HG02763 (cell line): ENCODE data around the gene SHROOM1.
A peak's percentile ranks its signal among the peaks of the same experiment; 100 is the strongest.

Source experiments
- ATAC-seq: cut with Tn5 transposase; IDR thresholded peaks from one replicate; pipeline ENCODE4 v1.9.1; 2021; ENCODE audit warnings: mild to moderate bottlenecking, moderate library complexity; ENCODE audit not compliant: unreplicated experiment

Gene SHROOM1

GRCh38 chr5:132826424-132827082 lies 3.9 kb downstream of the SHROOM1 start:
- ATAC-seq = no peak

- no peak for ATAC-seq
Measured at GRCh38 chr5:132825834-132826391, 4.5 kb downstream of the SHROOM1 start.

GRCh38 chr5:132825033-132825833 lies 5.2 kb downstream of the SHROOM1 start:
- no peak for ATAC-seq

- no peak for ATAC-seq
Measured at GRCh38 chr5:132824426-132824825, 6.0 kb downstream of the SHROOM1 start.

GRCh38 chr5:132823481-132824050 lies 6.9 kb downstream of the SHROOM1 start:
- no peak for ATAC-seq

DNA sequence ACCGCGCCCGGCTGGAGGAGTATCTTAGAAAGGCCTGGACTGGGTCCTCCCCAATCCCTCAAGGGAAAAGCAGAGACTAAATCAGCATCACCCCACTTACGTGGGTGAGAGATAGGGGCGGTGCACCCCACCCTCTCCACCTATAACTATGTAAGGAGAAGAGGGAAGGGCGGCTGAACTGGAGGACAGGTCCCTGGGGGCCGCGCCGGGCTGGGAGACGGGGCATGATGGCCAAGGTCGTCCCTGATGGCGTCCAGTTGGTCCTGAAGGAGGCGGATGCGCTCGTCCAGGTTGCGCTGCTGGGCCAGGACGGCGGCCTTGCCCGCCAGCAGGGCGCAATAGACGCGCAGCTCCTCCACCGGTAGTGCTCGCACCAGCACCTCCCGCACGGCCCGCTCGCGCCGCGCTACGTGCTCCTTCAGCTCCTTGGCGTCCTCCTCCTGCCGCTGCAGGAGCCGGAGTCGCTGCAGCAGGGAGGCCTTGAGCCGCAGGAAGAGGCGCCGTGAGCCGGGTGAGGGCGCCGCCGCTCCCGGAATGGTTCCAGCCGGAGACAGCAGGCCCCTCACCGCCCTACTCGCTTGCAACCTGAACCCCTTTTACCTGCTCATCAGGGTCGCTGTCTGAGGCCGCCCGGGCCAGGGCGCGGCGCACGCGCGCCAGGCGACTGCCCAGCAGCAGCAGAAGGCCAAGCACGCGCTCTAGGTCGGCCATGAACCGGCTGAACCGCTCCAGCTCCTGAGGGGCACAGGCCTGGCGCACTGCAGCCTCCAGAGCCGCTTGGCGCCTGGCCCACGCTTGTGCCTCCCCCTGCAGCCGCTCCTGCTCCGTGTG lies 7.6 kb downstream of the SHROOM1 start:
- no peak for ATAC-seq

DNA sequence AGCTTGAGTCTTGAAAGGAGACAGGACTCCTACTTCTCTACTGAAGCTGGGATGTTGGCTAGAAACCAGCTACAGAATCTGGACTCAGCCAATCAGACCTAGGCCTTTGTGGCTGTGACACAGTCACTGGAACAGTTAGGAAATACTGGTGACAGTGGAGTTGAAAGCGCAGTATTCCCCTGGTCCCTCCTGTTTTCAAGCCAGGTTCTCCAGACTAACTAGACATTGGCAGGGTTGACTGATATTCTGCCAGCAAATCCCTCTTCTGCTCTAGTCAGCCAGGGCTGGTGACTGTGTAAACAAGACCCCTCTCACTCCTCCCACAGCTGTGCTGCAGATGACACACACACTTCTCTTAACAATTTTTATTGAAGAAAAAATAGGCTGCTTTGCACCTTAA lies 8.7 kb downstream of the SHROOM1 start:
- no peak for ATAC-seq

DNA sequence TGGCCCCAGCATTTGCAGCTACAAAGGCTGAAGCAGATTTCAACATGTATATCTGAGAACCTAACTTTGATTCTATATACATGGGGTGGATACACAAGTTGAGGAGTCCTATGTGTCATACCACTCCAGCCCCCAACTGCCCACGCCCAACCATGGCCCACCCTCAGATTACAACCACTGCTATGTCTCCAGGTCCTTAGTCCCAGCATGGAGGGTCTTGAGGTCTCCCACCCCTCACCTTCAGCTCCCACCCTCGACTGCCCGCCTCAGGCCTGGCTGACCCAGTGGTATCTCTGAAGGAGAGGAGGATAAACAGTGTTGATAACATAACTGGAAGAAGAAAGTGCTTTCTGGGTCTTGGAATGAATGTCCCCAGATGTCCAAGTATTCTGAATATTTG lies 9.1 kb downstream of the SHROOM1 start:
- no peak for ATAC-seq

- ATAC-seq = peak; percentile 70
Measured at GRCh38 chr5:132820162-132820754, 10.2 kb downstream of the SHROOM1 start.

DNA sequence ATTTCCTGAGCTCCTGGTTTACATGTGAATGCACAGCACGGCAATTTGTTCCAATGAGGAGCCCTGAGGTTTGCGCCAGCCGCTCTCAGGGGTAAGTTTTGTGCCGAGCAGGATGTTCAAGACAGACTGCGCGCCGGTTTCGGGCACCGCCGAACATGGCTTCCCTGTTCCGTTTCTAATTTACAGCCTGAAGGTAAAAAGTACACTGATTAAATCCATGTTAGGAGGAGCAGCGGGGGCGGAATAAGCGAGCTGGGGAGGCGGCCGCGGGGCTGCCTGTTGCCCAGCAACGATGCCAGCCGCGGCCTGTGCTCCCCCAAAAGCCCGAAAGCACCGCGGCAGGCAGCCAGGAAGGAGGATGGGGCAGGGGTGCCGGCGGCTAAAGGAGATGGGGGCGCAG lies 11.0 kb downstream of the SHROOM1 start:
- ATAC-seq = no peak

- no peak for ATAC-seq
Measured at GRCh38 chr5:132817011-132817410, 13.4 kb downstream of the SHROOM1 start.

- ATAC-seq = no peak
Measured at GRCh38 chr5:132816554-132816953, 13.9 kb downstream of the SHROOM1 start.

DNA sequence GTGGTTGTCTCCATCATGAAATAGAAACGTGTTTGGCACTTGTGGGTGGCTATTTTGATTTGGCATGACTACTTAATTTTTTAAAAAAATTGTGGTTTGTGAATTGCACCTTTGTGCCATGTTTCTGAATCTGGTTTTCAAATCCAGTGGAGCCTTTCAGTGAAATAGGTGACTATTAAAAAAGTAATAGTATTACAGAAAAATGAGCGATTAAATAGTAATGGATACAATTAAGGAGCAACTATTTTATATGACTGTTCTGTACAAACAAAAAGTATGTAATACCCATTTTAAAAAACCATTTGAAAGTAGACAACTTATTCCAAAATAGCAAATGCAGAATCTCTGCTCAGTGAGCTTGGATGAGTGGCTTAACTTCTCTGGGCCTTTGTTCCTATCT lies 14.4 kb downstream of the SHROOM1 start:
- ATAC-seq = no peak

DNA sequence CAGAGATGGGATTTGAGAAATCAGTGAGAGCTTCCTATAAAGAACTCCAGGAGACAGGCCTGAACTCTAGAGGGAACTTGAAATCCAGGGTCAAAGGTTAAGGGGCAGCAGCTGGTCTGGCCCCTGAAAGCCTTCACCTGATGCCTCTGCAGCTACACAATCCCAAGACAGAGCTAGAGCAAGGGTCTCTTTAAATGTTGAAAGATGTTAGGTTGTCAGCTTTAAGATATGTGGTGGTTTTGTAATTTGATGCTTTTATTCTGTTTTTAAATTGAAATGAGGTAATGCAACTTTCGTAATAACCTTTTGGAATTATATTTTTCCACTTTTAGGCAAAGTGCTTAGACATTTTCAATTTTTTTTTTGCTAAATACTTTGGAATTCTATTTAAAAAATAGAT lies 15.0 kb downstream of the SHROOM1 start:
- no peak for ATAC-seq

DNA sequence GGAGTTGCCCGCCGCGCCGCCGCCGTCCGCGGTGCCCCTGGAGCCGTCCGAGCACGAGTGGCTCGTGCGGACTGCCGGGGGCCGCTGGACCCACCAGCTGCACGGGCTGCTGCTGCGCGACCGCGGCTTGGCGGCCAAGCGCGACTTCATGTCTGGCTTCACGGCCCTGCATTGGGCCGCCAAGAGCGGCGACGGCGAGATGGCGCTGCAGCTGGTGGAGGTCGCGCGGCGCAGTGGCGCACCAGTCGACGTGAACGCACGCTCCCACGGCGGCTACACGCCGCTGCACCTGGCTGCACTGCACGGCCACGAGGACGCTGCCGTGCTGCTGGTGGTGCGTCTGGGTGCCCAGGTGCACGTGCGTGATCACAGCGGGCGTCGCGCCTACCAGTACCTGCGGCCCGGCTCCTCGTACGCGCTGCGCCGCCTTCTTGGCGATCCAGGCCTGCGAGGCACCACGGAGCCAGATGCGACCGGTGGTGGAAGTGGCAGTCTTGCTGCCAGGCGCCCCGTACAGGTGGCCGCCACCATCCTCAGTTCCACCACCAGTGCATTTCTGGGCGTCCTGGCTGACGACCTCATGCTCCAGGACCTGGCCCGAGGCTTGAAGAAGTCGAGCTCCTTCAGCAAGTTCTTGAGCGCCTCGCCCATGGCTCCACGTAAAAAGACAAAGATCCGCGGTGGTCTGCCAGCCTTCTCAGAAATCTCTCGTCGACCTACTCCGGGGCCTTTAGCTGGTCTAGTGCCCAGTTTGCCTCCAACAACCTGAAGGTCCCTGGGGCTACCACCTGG lies 15.7 kb downstream of the SHROOM1 start:
- no peak for ATAC-seq

DNA sequence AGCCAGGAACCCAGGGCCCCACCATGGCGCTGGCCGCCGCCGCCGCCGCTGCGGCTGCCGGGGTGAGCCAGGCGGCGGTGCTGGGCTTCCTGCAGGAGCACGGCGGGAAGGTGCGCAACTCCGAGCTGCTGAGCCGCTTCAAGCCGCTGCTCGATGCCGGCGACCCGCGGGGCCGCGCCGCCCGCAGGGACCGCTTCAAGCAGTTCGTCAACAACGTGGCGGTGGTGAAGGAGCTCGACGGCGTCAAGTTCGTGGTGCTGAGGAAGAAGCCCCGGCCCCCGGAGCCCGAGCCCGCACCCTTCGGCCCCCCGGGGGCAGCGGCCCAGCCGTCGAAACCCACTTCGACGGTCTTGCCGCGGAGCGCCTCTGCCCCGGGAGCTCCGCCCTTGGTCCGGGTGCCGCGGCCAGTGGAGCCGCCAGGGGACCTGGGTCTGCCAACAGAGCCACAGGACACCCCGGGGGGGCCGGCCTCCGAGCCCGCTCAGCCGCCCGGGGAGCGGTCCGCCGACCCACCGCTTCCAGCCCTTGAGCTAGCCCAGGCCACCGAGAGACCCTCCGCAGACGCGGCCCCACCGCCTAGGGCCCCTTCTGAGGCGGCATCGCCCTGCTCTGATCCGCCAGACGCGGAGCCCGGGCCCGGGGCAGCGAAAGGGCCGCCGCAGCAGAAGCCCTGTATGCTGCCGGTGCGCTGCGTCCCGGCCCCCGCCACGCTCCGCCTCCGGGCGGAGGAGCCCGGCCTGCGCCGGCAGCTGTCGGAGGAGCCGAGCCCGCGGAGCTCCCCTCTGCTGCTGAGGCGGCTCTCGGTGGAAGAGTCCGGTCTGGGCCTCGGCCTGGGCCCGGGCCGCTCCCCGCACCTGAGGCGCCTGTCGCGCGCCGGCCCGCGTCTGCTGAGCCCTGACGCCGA lies 16.6 kb downstream of the SHROOM1 start:
- no peak for ATAC-seq

DNA sequence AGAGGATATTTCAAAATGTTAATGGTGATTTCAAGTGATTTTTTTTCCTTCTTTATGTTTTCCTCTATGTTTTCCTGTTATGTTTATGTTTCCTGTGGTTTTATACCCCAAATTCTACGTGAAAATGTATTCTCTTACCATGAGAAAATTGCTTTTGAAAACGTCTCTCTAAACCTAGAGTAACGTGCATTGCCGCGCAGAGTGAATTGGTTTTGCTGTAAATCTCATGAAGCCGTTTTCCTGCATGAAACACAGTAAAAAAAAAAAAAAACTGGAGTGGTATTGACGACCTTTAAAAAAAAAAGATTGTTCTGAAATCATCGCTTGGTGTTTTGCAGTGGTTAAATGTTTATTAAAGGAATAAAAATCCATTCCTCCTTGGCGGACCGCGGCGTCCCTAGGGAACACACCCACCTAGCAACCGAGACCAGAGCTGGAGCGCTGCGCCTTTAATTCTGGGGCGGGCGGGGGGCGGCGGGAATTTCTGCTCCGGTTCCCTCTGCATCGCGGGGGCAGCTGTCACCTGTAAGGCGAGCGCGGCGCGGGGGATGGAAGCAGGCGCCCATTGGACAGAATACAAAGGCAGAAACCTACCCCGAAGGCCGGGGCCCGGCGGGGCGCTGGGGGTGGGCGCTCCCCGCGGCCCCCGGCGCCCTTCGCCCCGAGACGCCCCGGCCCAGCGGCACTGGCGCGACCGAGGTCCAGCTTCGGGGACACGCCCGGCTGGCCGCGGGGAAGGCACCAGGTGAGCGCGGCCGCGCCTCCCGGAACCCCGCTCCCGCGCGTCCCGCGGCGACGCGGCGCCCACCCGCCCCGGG lies 17.5 kb downstream of the SHROOM1 start, which contains the start of gene SOWAHA:
Gene SOWAHA (plus strand): TSS at position 522 of the 818 bp plus-strand sequence. CDS start 320 bp downstream, outside the sequence.
- no peak for ATAC-seq
